ENCODE measurements around the gene NSUN6.

- TF ChIP-seq CTCF (IDR thresholded peaks at IDR 0.05) (no peak), POLR2A (IDR thresholded peaks at IDR 0.05) (no peak)
Measured at GRCh38 chr10:18615618-18616017, 35.8 kb downstream of the NSUN6 start.

Measured in thyroid gland (tissue), 4 donors.